Measurements from ENCODE around the gene MSANTD1.

Gene MSANTD1

GRCh38 chr4:3304831-3305609, 56.1 kb downstream of the MSANTD1 start:
- no peak for DNase-seq

GRCh38 chr4:3305610-3306371, 56.8 kb downstream of the MSANTD1 start:
- DNase-seq, result no peak

All from activated T-cell treated with anti-CD3 and anti-CD28 coated beads, Interleukin-2, amount 50 U/mL, for 48 hours (primary cell).